ENCODE measurements around the gene ATOSB. TPM values are rescaled to one million over a fixed set of nuclear protein-coding genes. Genes with fewer than 3 reads are reported as not detected.

The ATOSB gene
- polyA plus RNA-seq, 3 donors = 18.5 to 96.8 (median 23.7) TPM

- Mint-ChIP-seq H3K27me3 (ENCODE audit: low read depth in 3 of 3) (peaks cover 0 to 8% (median 0%) of the 10 kb centered on the region in 3 donors), H3K27ac (peak overlapping the region in 5 of 7 donors; percentile 0 to 73 (median 58)), H3K9me3 (peaks cover 0 to 1% (median 0%) of the 10 kb centered on the region in 7 donors), H3K4me1 (peaks cover 50% of the 10 kb centered on the region), H3K4me3 (no peak overlapping the region), H3K36me3 (peaks cover 45 to 75% of the 10 kb centered on the region in 2 donors)
- peaks cover 49 to 59% of the 10 kb centered on the region in 2 donors for H3K36me3 ChIP-seq (replicated peaks in 1 of 2; ENCODE audit: control insufficient read depth in 1 of 2, insufficient read depth in 2 of 2, low read length in 2 of 2)
- H3K4me1 ChIP-seq (ENCODE audit: control insufficient read depth in 1 of 2, insufficient read depth in 2 of 2, low read length in 2 of 2) = peaks cover 45 to 51% of the 10 kb centered on the region in 2 donors
- H3K4me2 ChIP-seq (replicated peaks; ENCODE audit: extremely low read depth, low read length, poor library complexity, severe bottlenecking) = no peak overlapping the region
- no peaks in the 10 kb centered on the region for H3K27me3 ChIP-seq (ENCODE audit: control insufficient read depth in 2 of 2, insufficient read depth in 2 of 2, low read length in 2 of 2)
- no peak overlapping the region for H3K9ac ChIP-seq (ENCODE audit: insufficient read depth, low read length, poor library complexity, severe bottlenecking)
- TF ChIP-seq CTCF (IDR thresholded peaks at IDR 0.05) = no peak
- H3K9me3 ChIP-seq (replicated peaks in 1 of 2; ENCODE audit: control insufficient read depth in 1 of 2, insufficient read depth in 1 of 2, low read length in 2 of 2) = no peaks in the 10 kb centered on the region
- peaks cover 95% of the 10 kb centered on the region for H4K20me1 ChIP-seq (ENCODE audit: insufficient read depth, low read length)
- no peak overlapping the region for H2AFZ ChIP-seq (ENCODE audit: insufficient read depth, low read depth, low read length, poor library complexity, severe bottlenecking)
- H3K79me2 ChIP-seq (ENCODE audit: insufficient read depth, low read length) = peaks cover 53% of the 10 kb centered on the region
- H3K27ac ChIP-seq (ENCODE audit: low read depth in 1 of 2, low read length in 2 of 2) = peak overlapping the region in 1 of 2 donors; percentile 46
- intact Hi-C loops (cut with micrococcal nuclease) = no loop called here
- H3K4me3 ChIP-seq (replicated peaks in 1 of 3; ENCODE audit: low read depth in 2 of 3, low read length in 3 of 3) = no peak overlapping the region
- 84% methylated on average over 5 of the region's 6 CpGs for WGBS (ENCODE audit: insufficient coverage)
- DNase-seq = no peak
Measured at GRCh38 chr9:35108461-35108860, 7.2 kb downstream of the ATOSB start.

- H3K4me3 ChIP-seq (replicated peaks in 1 of 3; ENCODE audit: low read depth in 2 of 3, low read length in 3 of 3) = no peak overlapping the region
- H3K27me3 ChIP-seq (ENCODE audit: control insufficient read depth in 2 of 2, insufficient read depth in 2 of 2, low read length in 2 of 2) = no peaks in the 10 kb centered on the region
- H3K9ac ChIP-seq (ENCODE audit: insufficient read depth, low read length, poor library complexity, severe bottlenecking) = no peak overlapping the region
- peaks cover 43 to 71% of the 10 kb centered on the region in 2 donors for H3K36me3 Mint-ChIP-seq
- H3K9me3 Mint-ChIP-seq = peaks cover 0 to 1% (median 0%) of the 10 kb centered on the region in 7 donors
- intact Hi-C loops (cut with micrococcal nuclease) = no loop called here
- peaks cover 40 to 51% of the 10 kb centered on the region in 2 donors for H3K4me1 ChIP-seq (ENCODE audit: control insufficient read depth in 1 of 2, insufficient read depth in 2 of 2, low read length in 2 of 2)
- no peak overlapping the region for H2AFZ ChIP-seq (ENCODE audit: insufficient read depth, low read depth, low read length, poor library complexity, severe bottlenecking)
- H4K20me1 ChIP-seq (ENCODE audit: insufficient read depth, low read length) = peaks cover 91% of the 10 kb centered on the region
- peaks cover 49% of the 10 kb centered on the region for H3K4me1 Mint-ChIP-seq
- no peak for TF ChIP-seq CTCF (IDR thresholded peaks at IDR 0.05)
- H3K9me3 ChIP-seq (replicated peaks in 1 of 2; ENCODE audit: control insufficient read depth in 1 of 2, insufficient read depth in 1 of 2, low read length in 2 of 2) = no peaks in the 10 kb centered on the region
- H3K27ac Mint-ChIP-seq = peak overlapping the region in 1 of 7 donors; percentile 73
- 84% methylated on average over 8 of the region's 18 CpGs for WGBS (ENCODE audit: insufficient coverage)
- no peak for DNase-seq
- no peak overlapping the region for H3K4me2 ChIP-seq (replicated peaks; ENCODE audit: extremely low read depth, low read length, poor library complexity, severe bottlenecking)
- H3K27me3 Mint-ChIP-seq (ENCODE audit: low read depth in 3 of 3) = peaks cover 0 to 8% (median 0%) of the 10 kb centered on the region in 3 donors
- peak overlapping the region in 1 of 2 donors; percentile 46 for H3K27ac ChIP-seq (ENCODE audit: low read depth in 1 of 2, low read length in 2 of 2)
- no peak overlapping the region for H3K4me3 Mint-ChIP-seq
- peaks cover 47% of the 10 kb centered on the region for H3K79me2 ChIP-seq (ENCODE audit: insufficient read depth, low read length)
- H3K36me3 ChIP-seq (replicated peaks in 1 of 2; ENCODE audit: control insufficient read depth in 1 of 2, insufficient read depth in 2 of 2, low read length in 2 of 2) = peaks cover 49 to 59% of the 10 kb centered on the region in 2 donors
Measured at GRCh38 chr9:35107297-35108290, 8.1 kb downstream of the ATOSB start.

All from CD14-positive monocyte (primary cell).